ENCODE data around the gene POC5.
"Not testable (repeated sequence)": the region's sequence is repeated elsewhere in the genome, so short reads cannot be mapped to it uniquely, and the experiment has no call there.

Gene POC5

GRCh38 chr5:75706016-75706415, 11.2 kb downstream of the POC5 start:
- no peak for DNase-seq

- no peak for DNase-seq
Measured at GRCh38 chr5:75701856-75702255, 15.4 kb downstream of the POC5 start.

- DNase-seq: not testable (repeated sequence)
Measured at GRCh38 chr5:75695472-75696351, 21.5 kb downstream of the POC5 start.

- no peak for DNase-seq
Measured at GRCh38 chr5:75694781-75695180, 22.5 kb downstream of the POC5 start.

GRCh38 chr5:75690669-75691068, 26.6 kb downstream of the POC5 start:
- no peak for DNase-seq

GRCh38 chr5:75686480-75686879, 30.8 kb downstream of the POC5 start:
- DNase-seq: no peak

GRCh38 chr5:75685141-75685540, 32.1 kb downstream of the POC5 start:
- no peak for DNase-seq

- DNase-seq: no peak
Measured at GRCh38 chr5:75681125-75681830, 36.0 kb downstream of the POC5 start.

- DNase-seq: no peak
Measured at GRCh38 chr5:75678155-75678554, 39.1 kb downstream of the POC5 start.

GRCh38 chr5:75677607-75678006, 39.6 kb downstream of the POC5 start:
- DNase-seq: no peak

- DNase-seq: no peak
Measured at GRCh38 chr5:75675783-75676182, 41.5 kb downstream of the POC5 start.

GRCh38 chr5:75672616-75673015, 44.6 kb downstream of the POC5 start:
- no peak for DNase-seq

- no peak for DNase-seq
Measured at GRCh38 chr5:75671506-75671905, 45.7 kb downstream of the POC5 start.

GRCh38 chr5:75670577-75670976, 46.7 kb downstream of the POC5 start:
- no peak for DNase-seq

- DNase-seq: peak; percentile 57
Measured at GRCh38 chr5:75668977-75669689, 48.1 kb downstream of the POC5 start.

- DNase-seq: no peak
Measured at GRCh38 chr5:75668445-75668844, 48.8 kb downstream of the POC5 start.

- DNase-seq: no peak
Measured at GRCh38 chr5:75667586-75667985, 49.7 kb downstream of the POC5 start.

- DNase-seq: no peak
Measured at GRCh38 chr5:75666801-75667200, 50.4 kb downstream of the POC5 start.

- no peak for DNase-seq
Measured at GRCh38 chr5:75664979-75665378, 52.3 kb downstream of the POC5 start.

- no peak for DNase-seq
Measured at GRCh38 chr5:75663579-75664284, 53.5 kb downstream of the POC5 start.

- no peak for DNase-seq
Measured at GRCh38 chr5:75662061-75662460, 55.2 kb downstream of the POC5 start.

GRCh38 chr5:75660678-75661465, 56.4 kb downstream of the POC5 start:
- DNase-seq: no peak
